HEK293T (cell line): ENCODE measurements around the gene ADSS2.

ENCODE experiments used
- CTCF ChIA-PET: fragments of 350-600 bp; formaldehyde crosslinking; extraction: SDS; loops from one replicate; lab custom pipeline; 2021; ENCODE audit warnings: antibody characterized with exemption, inconsistent platforms; lab: Yijun Ruan, JAX
- POLR2A ChIA-PET: fragments of 350-600 bp; formaldehyde crosslinking; extraction: SDS; loops from one replicate; lab custom pipeline; 2020; ENCODE audit warnings: antibody characterized with exemption, inconsistent platforms; lab: Yijun Ruan, JAX
- DNase-seq: peaks from one replicate; pipeline ENCODE4 v3.0.0; 2012; ENCODE audit warnings: mixed read lengths; ENCODE audit errors: extremely low spot score
- ARNT ChIP-seq: fragments of 450-650 bp; IDR thresholded peaks from 2 replicates; pipeline ENCODE4 v1.6.1; 2017; ENCODE audit warnings: mild to moderate bottlenecking
- BHLHE40 ChIP-seq: fragments of 450-650 bp; IDR thresholded peaks from 2 replicates; pipeline ENCODE4 v1.6.1; 2016; ENCODE audit warnings: mild to moderate bottlenecking, moderate library complexity, borderline replicate concordance
- CTBP1 ChIP-seq: fragments of 450-650 bp; IDR thresholded peaks from 2 replicates; pipeline ENCODE4 v1.6.1; 2016; ENCODE audit warnings: borderline replicate concordance
- ELF4 ChIP-seq: fragments of 450-650 bp; IDR thresholded peaks from 2 replicates; pipeline ENCODE4 v1.6.1; 2017; ENCODE audit warnings: antibody characterized with exemption
- FOXA1 ChIP-seq: fragments of 450-650 bp; IDR thresholded peaks from 2 replicates; pipeline ENCODE4 v1.6.1; 2016; ENCODE audit warnings: mild to moderate bottlenecking
- FOXK2 ChIP-seq: fragments of 450-650 bp; IDR thresholded peaks from 2 replicates; pipeline ENCODE4 v1.6.1; 2016; ENCODE audit warnings: mild to moderate bottlenecking
- FOXM1 ChIP-seq: fragments of 450-650 bp; IDR thresholded peaks from 2 replicates; pipeline ENCODE4 v1.6.1; 2017; ENCODE audit warnings: mild to moderate bottlenecking, borderline replicate concordance
- HDGF ChIP-seq: fragments of 450-650 bp; IDR thresholded peaks from 2 replicates; pipeline ENCODE4 v1.6.1; 2017; ENCODE audit warnings: antibody characterized with exemption, borderline replicate concordance
- L3MBTL2 ChIP-seq: fragments of 450-650 bp; conservative IDR thresholded peaks from 2 replicates; pipeline ENCODE4 v1.6.1; 2016; ENCODE audit warnings: mild to moderate bottlenecking
- LEF1 ChIP-seq: fragments of 450-650 bp; IDR thresholded peaks from 2 replicates; pipeline ENCODE4 v1.6.1; 2017; ENCODE audit warnings: mild to moderate bottlenecking, borderline replicate concordance
- NFRKB ChIP-seq: fragments of 450-650 bp; IDR thresholded peaks from 2 replicates; pipeline ENCODE4 v1.6.1; 2016; ENCODE audit warnings: mild to moderate bottlenecking, moderate library complexity
- PKNOX1 ChIP-seq: fragments of 450-650 bp; IDR thresholded peaks from 2 replicates; pipeline ENCODE4 v1.6.1; 2016
- SP1 ChIP-seq: fragments of 450-650 bp; IDR thresholded peaks from 2 replicates; pipeline ENCODE4 v1.6.1; 2017
- SUZ12 ChIP-seq: fragments of 450-650 bp; IDR thresholded peaks from 2 replicates; pipeline ENCODE4 v1.6.1; 2016; ENCODE audit warnings: mild to moderate bottlenecking
- TARDBP ChIP-seq: fragments of 450-650 bp; IDR thresholded peaks from 2 replicates; pipeline ENCODE4 v1.6.1; 2016
- ZNF384 ChIP-seq: fragments of 450-650 bp; IDR thresholded peaks from 2 replicates; pipeline ENCODE4 v1.6.1; 2016

The ADSS2 gene

GRCh38 chr1:244406337-244406736 is 45.4 kb downstream of the ADSS2 start:
- POLR2A ChIA-PET: no interaction called here
- no peak for DNase-seq
- TF ChIP-seq ZNF384: no peak
- TF ChIP-seq FOXK2: no peak
- TF ChIP-seq ELF4: no peak
- no peak for TF ChIP-seq TARDBP
- TF ChIP-seq SP1: no peak
- CTCF ChIA-PET: no interaction called here

GRCh38 chr1:244405856-244406255 is 45.9 kb downstream of the ADSS2 start:
- POLR2A ChIA-PET: no interaction called here
- CTCF ChIA-PET: no interaction called here
- DNase-seq: no peak
- TF ChIP-seq L3MBTL2: no peak
- no peak for TF ChIP-seq LEF1
- TF ChIP-seq NFRKB: no peak
- TF ChIP-seq FOXA1: no peak
- no peak for TF ChIP-seq ARNT
- TF ChIP-seq CTBP1: no peak
- no peak for TF ChIP-seq FOXK2
- no peak for TF ChIP-seq HDGF
- TF ChIP-seq FOXM1: no peak
- TF ChIP-seq TARDBP: no peak
- TF ChIP-seq SP1: no peak
- TF ChIP-seq BHLHE40: no peak
- no peak for TF ChIP-seq PKNOX1
- no peak for TF ChIP-seq SUZ12
- no peak for TF ChIP-seq ZNF384

- no peak for DNase-seq
- POLR2A ChIA-PET: no interaction called here
- TF ChIP-seq ARNT (no peak), FOXA1 (no peak), NFRKB (no peak), HDGF (no peak)
- CTCF ChIA-PET: no interaction called here
Observed at GRCh38 chr1:244403431-244403830, 48.3 kb downstream of the ADSS2 start.

- POLR2A ChIA-PET: no interaction called here
Observed at GRCh38 chr1:244400974-244401373, 50.7 kb downstream of the ADSS2 start.

GRCh38 chr1:244397131-244397530 is 54.6 kb downstream of the ADSS2 start:
- ChIA-PET POLR2A (no interaction called here), CTCF (interaction anchor here (1.4 kb wide), 1 partner anchor 14 kb away, joined by 3 read pairs; no protein-coding TSS in a partner anchor)
- no peak for TF ChIP-seq CTBP1
- TF ChIP-seq NFRKB: no peak
- no peak for TF ChIP-seq FOXM1
- no peak for TF ChIP-seq ELF4
- TF ChIP-seq ZNF384: no peak
- no peak for TF ChIP-seq FOXK2
- no peak for TF ChIP-seq HDGF
- no peak for TF ChIP-seq ARNT
- TF ChIP-seq TARDBP: no peak
- no peak for TF ChIP-seq PKNOX1
- TF ChIP-seq LEF1: no peak
- no peak for TF ChIP-seq L3MBTL2
- DNase-seq: no peak

More at GRCh38 chr1:244400974-244401373, 50.7 kb downstream of the ADSS2 start:
- TF ChIP-seq ZNF384: no peak
- no peak for TF ChIP-seq CTBP1
- TF ChIP-seq L3MBTL2: no peak
- TF ChIP-seq LEF1: no peak
- no peak for TF ChIP-seq FOXA1
- no peak for TF ChIP-seq FOXM1
- TF ChIP-seq TARDBP: no peak
- TF ChIP-seq HDGF: no peak
- no peak for TF ChIP-seq ELF4
- TF ChIP-seq ARNT: no peak
- no peak for TF ChIP-seq SUZ12
- TF ChIP-seq PKNOX1: no peak
- no peak for TF ChIP-seq NFRKB
- TF ChIP-seq FOXK2: no peak
- TF ChIP-seq SP1: no peak
- no peak for TF ChIP-seq BHLHE40
- no peak for DNase-seq
- CTCF ChIA-PET: no interaction called here

- CTCF ChIA-PET: interaction anchor here (1.4 kb wide), 1 partner anchor 13 kb away, joined by 3 read pairs; no protein-coding TSS in a partner anchor
- POLR2A ChIA-PET: no interaction called here
- TF ChIP-seq SUZ12 (no peak), ZNF384 (no peak), SP1 (no peak), HDGF (no peak), NFRKB (no peak), BHLHE40 (no peak)
- no peak for DNase-seq
Observed at GRCh38 chr1:244395965-244396364, 55.7 kb downstream of the ADSS2 start.
